Stomach (tissue), 9 donors: ENCODE results near the gene MSH6. TPM values are rescaled to one million over a fixed set of nuclear protein-coding genes. Genes with fewer than 3 reads are reported as not detected.
A peak's percentile ranks its signal among the peaks of the same experiment; 100 is the strongest.

Experiments used
- DNase-seq, 2 donors: peaks; one replicate each; pipeline versions ENCODE4 v3.0.0 to v3.0.0-alpha.2; 2013 to 2019
- H3K27ac ChIP-seq, 5 donors: fragments of 200-600 bp in 4 of 5; sonication (generic) in 4 of 5; one replicate each; pipeline ENCODE4 v1.5.1; 2013 to 2019; ENCODE audit warnings: mild to moderate bottlenecking in 1 of 5, moderate library complexity in 1 of 5
- H3K27me3 ChIP-seq, 3 donors: fragments of 200-600 bp; sonication (generic); one replicate each; pipeline ENCODE4 v1.5.1; 2017 to 2019; ENCODE audit warnings: mixed run types in 1 of 3
- H3K36me3 ChIP-seq, 4 donors: fragments of 200-600 bp; sonication (generic); 1 replicate in 3 of 4; 2 replicates in 1 of 4; pipeline ENCODE4 v1.5.1; 2016 to 2019
- H3K4me1 ChIP-seq, 4 donors: fragments of 200-600 bp; sonication (generic); one replicate each; pipeline ENCODE4 v1.5.1; 2016 to 2019
- H3K4me3 ChIP-seq, 4 donors: fragments of 200-600 bp; sonication (generic) in 3 of 4; one replicate each; pipeline ENCODE4 v1.5.1; 2016 to 2019; ENCODE audit warnings: mild to moderate bottlenecking in 1 of 4
- H3K9me3 ChIP-seq, 4 donors: fragments of 200-600 bp; sonication (generic); one replicate each; pipeline ENCODE4 v1.5.1; 2016 to 2019
- EP300 ChIP-seq: sonication (generic); formaldehyde crosslinking; IDR thresholded peaks from one replicate; pipeline ENCODE4 v1.6.1; 2017; ENCODE audit warnings: antibody characterized with exemption
- POLR2A ChIP-seq, 4 donors: fragments of 450-650 bp; IDR thresholded peaks; one replicate each; pipeline ENCODE4 v1.6.1; 2016; ENCODE audit warnings: antibody characterized with exemption in 4 of 4, control low read depth in 2 of 4, mild to moderate bottlenecking in 1 of 4, moderate library complexity in 1 of 4
- POLR2AphosphoS5 ChIP-seq, 3 donors: sonication (generic); formaldehyde crosslinking; IDR thresholded peaks; one replicate each; pipeline ENCODE4 v1.6.1; 2016; ENCODE audit warnings: antibody characterized with exemption in 3 of 3
- WGBS, 5 donors: extraction: QIAGEN DNeasy Blood & Tissue Kit in 3 of 5; methylation state at CpG; one replicate each; pipeline versions ENCODE4 v1.1.5 to v1.1.7; 2013 to 2018; 5-methylcytosine and 5-hydroxymethylcytosine counted together
- intact Hi-C: fragments of 100-400 bp; cut with DNase I; formaldehyde crosslinking; loops from one replicate; pipeline ENCODE4 v1.15.1; 2023; ENCODE audit warnings: low total_unique reads
- polyA plus RNA-seq, 3 donors: library from polyadenylated mRNA; stranded (reverse); fragments of 200-250 nt; gene quantifications; one replicate each; pipeline ENCODE4 v1.2.3, GENCODE V29; 2013
- total RNA-seq, 5 donors: library from RNA; depleted of rRNA; stranded (reverse); fragments of >200 nt; gene quantifications; one replicate each; pipeline versions ENCODE4 v1.1.0 to v1.2.3, GENCODE V29; 2014 to 2016
- TF ChIP-seq, protein P1 (sequence below), 7 experiments: fragments of 450-650 bp in 4 of 7; fragments of 200-600 bp in 3 of 7; sonication (generic) in 3 of 7; IDR thresholded peaks; one replicate each; pipeline ENCODE4 v1.5.1; 2016 to 2019; ENCODE audit warnings: antibody characterized with exemption in 7 of 7, control low read depth in 2 of 7, mild to moderate bottlenecking in 1 of 7
- donor health status: healthy with polysubstance abuse.
- donor health status: Bipolar disorder and iron deficiency.
- donor health status: healthy.

Gene MSH6
- total and polyA plus RNA-seq, 8 donors: 5.7 to 45.7 (median 9.1) TPM

GRCh38 chr2:47778698-47779425 is 4.1 kb upstream of the MSH6 start:
- intact Hi-C loops: no loop called here
- 76 to 88% (median 83%) methylated on average over 8 of the region's 8 CpGs for WGBS, 5 donors
- Histone ChIP-seq H3K27me3 (no peaks in the 10 kb centered on the region), H3K4me1 (peaks cover 4 to 8% (median 7%) of the 10 kb centered on the region in 4 donors), H3K9me3 (no peaks in the 10 kb centered on the region), H3K4me3 (no peak overlapping the region), H3K36me3 (no peaks in the 10 kb centered on the region), H3K27ac (no peak overlapping the region)
- DNase-seq: no peak
- TF ChIP-seq EP300 (no peak), POLR2AphosphoS5 (IDR thresholded peaks at IDR 0.05) (no peak), POLR2A (IDR thresholded peaks at IDR 0.05) (no peak)
- TF ChIP-seq, protein P1, sequence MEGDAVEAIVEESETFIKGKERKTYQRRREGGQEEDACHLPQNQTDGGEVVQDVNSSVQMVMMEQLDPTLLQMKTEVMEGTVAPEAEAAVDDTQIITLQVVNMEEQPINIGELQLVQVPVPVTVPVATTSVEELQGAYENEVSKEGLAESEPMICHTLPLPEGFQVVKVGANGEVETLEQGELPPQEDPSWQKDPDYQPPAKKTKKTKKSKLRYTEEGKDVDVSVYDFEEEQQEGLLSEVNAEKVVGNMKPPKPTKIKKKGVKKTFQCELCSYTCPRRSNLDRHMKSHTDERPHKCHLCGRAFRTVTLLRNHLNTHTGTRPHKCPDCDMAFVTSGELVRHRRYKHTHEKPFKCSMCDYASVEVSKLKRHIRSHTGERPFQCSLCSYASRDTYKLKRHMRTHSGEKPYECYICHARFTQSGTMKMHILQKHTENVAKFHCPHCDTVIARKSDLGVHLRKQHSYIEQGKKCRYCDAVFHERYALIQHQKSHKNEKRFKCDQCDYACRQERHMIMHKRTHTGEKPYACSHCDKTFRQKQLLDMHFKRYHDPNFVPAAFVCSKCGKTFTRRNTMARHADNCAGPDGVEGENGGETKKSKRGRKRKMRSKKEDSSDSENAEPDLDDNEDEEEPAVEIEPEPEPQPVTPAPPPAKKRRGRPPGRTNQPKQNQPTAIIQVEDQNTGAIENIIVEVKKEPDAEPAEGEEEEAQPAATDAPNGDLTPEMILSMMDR (IDR thresholded peaks at IDR 0.05): no peak

DNA sequence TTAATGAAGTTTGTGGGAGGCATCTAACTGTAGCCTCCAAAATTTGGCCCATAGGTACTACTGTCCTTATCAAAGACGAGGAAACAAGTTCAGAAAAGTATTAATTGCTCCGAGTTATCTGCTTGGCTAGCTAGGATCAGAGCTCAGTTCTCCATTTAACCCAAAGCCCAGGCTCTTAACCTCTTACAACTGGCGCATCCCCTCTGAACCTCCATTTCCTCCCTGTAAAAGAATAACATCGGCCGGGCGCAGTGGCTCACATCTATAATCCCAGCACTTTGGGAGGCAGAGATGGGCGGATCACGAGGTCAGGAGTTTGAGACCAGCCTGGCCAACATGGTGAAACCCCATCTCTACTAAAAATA is 3.5 kb upstream of the MSH6 start:
- no peak overlapping the region for H3K27ac ChIP-seq
- H3K36me3 ChIP-seq: no peaks in the 10 kb centered on the region
- H3K27me3 ChIP-seq: no peaks in the 10 kb centered on the region
- TF ChIP-seq POLR2AphosphoS5 (IDR thresholded peaks at IDR 0.05) (no peak), EP300 (no peak), POLR2A (IDR thresholded peaks at IDR 0.05) (no peak)
- TF ChIP-seq, protein P1 (IDR thresholded peaks at IDR 0.05): no peak
- peaks cover 9 to 14% (median 13%) of the 10 kb centered on the region in 4 donors for H3K4me1 ChIP-seq
- no peak for DNase-seq
- no peaks in the 10 kb centered on the region for H3K9me3 ChIP-seq
- intact Hi-C loops: no loop called here
- 83 to 89% (median 85%) methylated on average over 8 of the region's 8 CpGs for WGBS, 5 donors
- H3K4me3 ChIP-seq: no peak overlapping the region

DNA sequence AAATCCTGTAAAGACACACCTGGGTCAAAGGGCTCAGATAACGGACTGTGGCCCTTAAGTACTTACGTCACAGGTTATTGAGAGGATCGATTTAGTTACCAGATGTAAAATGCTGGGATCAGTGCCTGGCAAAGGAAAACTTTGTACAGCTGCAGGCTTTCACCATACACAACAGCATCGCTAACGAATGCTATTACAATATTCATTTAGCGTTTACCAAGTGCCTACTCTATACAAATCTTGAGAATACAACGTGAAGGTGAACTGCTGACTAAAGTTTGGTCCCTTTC is 619 bp upstream of the MSH6 start:
- H3K27me3 ChIP-seq: no peaks in the 10 kb centered on the region
- H3K4me1 ChIP-seq: peaks cover 11 to 37% (median 26%) of the 10 kb centered on the region in 4 donors
- no peaks in the 10 kb centered on the region for H3K36me3 ChIP-seq
- H3K27ac ChIP-seq: peak overlapping the region; percentile 94 to 97 (median 94)
- peak overlapping the region; percentile 80 to 97 (median 92) for H3K4me3 ChIP-seq
- WGBS, 5 donors: 2 to 6% (median 2%) methylated on average over 7 of the region's 7 CpGs
- H3K9me3 ChIP-seq: no peaks in the 10 kb centered on the region
- DNase-seq: no peak
- intact Hi-C loops: no loop called here
- TF ChIP-seq, protein P1 (IDR thresholded peaks at IDR 0.05): no peak
- TF ChIP-seq POLR2AphosphoS5 (IDR thresholded peaks at IDR 0.05): no peak
- TF ChIP-seq EP300: no peak
- no peak for TF ChIP-seq POLR2A (IDR thresholded peaks at IDR 0.05)

- Histone ChIP-seq H3K27ac (peak overlapping the region; percentile 94 to 97 (median 94)), H3K36me3 (no peaks in the 10 kb centered on the region), H3K4me3 (peak overlapping the region; percentile 80 to 97 (median 92)), H3K9me3 (no peaks in the 10 kb centered on the region), H3K27me3 (no peaks in the 10 kb centered on the region), H3K4me1 (peaks cover 11 to 37% (median 26%) of the 10 kb centered on the region in 4 donors)
- peak; percentile 72 to 92 for DNase-seq
- WGBS, 5 donors: 1% methylated on average over 52 to 71 of the region's 71 CpGs
- TF ChIP-seq EP300: no peak
- TF ChIP-seq, protein P1 (IDR thresholded peaks at IDR 0.05): no peak
- TF ChIP-seq POLR2A (IDR thresholded peaks at IDR 0.05): no peak
- no peak for TF ChIP-seq POLR2AphosphoS5 (IDR thresholded peaks at IDR 0.05)
- intact Hi-C loops: no loop called here
Measured at GRCh38 chr2:47783486-47784351, 774 bp downstream of the MSH6 start.
